TTC549 (cell line): Measurements from ENCODE around the gene CACNA1F.
A peak's percentile ranks its signal among the peaks of the same experiment; 100 is the strongest.

Experiments used
- FAIRE-seq: peaks from 2 replicates; lab custom pipeline; 2012; peaks lifted over from hg19 to GRCh38; lab: Jason Lieb, UNC

Gene CACNA1F

DNA sequence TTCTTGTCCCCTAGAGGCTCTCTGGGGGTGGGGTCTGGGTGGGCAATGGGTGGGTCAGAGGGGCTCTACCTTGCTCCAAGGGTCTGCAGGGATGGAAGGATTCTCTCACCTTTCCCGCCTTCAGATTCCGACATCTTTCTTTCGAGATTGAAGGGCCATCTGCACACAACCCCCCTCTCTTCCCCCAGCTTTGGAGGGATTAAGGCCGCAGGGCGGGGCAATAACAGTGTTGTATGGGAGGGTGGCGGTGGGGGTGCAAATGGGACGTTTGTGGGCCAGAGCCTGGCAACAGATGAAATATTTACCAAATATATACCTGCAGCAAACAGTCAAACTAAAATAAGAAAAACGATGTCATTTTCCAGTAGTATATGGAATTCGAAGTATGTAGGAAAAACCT is at the start of gene CACNA1F:
Gene CACNA1F, minus strand, starts transcription at position 165 of the 400 bp plus-strand sequence. Its CDS starts 31 bp downstream, at position 134.
- no peak for FAIRE-seq

DNA sequence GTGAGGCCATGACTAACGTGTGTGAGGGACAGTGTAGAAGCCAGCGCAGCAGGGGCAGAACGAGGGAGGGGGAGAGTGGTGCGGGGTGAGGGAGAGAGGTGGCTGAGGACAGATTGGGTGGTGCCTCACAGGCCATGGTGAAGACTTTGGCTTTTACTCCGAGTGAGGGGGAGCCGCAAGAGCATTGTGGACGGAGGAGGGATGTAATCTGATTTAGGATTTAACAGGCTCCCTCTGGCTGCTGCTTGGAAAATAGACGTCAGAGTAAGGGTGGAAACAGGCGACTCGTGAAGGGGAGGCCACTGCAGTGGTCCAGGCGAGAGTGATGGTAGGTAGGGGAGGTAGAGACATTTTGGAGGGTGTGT is 49.5 kb upstream of the CACNA1F start:
- no peak for FAIRE-seq

DNA sequence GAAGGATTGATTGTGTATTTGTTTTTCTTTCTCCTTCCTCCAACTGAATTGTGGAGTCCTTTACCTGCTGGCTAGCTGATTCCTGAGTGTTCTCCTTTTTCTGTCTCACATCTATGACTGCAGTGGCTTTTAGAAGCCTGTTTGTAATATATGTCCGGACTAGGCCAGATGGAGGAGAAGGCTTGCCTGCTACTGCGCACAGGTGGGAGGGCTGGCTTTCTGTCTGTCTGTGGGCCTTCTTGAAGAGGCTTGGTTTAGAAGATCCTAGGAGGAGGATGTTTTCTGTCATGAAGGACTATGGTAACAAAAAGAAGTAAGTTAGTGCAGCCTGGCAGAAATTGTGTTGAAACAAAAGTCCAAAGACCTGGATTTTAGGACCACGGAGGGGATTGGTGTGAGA is 44.9 kb upstream of the CACNA1F start:
- no peak for FAIRE-seq

DNA sequence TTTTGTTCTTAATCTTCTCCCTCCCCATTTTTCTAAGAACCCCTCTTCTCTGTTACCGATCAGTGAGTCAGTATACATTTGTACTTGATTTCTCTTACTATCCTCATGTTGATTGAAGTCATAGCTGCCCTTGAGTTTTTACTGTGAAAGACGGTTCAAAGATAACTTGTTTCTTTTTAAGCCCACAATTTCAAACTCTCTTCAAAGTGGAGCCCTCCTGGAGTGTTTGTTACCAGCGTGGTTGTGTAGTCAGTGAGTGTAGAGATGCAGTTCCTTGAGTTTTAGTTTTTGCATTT is 44.3 kb upstream of the CACNA1F start:
- no peak for FAIRE-seq

DNA sequence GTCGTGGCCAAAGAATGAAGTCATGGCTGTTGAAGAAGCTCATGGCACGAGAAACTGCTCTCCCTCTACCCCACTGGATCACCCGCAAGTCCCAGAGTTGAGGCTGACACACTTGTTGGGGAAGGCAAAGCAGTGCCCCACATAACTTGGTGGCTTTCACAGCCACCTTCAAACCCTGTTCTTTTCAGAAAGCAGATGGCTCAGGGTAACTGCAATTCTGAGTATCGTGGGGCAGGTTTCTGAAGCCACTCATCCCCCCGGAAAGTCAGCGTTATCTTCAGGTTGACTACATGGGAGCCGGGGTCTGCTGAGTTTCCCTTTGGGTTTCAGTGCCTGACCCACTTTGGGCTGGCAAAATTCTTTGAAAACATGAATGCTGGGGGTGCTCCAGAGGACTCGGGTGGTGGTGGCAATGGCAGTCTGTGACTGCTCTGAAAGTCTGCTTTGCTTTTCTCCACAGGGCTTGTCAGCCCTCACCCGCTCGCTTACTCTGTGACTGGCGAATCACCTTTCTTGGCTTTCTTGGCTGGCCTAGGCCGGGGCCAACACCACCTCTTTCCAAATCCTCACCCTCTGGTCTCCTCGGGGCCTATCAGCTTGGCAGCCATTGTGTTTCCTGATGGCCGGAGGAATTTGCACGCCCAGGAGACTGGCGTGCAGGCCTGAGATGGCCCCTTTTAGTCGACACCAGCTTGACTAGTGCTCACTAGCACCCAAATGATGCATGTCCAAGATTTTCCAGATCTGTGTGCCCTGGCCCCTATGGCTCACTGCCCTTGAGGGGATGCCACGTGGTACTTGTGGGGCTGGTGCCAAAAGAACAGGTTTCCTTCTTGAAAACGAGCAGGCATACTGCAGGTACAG is 43.8 kb upstream of the CACNA1F start:
- no peak for FAIRE-seq

DNA sequence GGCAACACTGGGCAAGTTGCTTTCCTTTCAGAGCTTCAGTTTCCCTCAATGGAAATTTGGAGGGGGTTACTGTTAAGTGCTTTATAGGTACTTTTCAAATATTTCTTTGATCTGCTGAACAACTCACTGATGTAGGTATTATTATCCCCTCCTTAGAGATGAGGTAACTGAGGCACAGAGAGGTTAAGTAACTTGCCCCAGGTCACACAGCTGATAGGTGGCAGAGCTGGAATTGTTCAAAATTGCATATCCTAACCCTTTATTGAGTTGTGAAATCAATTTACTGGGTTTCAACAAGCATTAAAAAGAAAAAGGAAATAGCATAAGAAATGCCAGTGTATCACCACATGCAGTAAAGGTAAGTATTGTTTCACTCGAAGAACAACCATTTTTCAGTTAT is 43.1 kb upstream of the CACNA1F start:
- FAIRE-seq, result no peak

DNA sequence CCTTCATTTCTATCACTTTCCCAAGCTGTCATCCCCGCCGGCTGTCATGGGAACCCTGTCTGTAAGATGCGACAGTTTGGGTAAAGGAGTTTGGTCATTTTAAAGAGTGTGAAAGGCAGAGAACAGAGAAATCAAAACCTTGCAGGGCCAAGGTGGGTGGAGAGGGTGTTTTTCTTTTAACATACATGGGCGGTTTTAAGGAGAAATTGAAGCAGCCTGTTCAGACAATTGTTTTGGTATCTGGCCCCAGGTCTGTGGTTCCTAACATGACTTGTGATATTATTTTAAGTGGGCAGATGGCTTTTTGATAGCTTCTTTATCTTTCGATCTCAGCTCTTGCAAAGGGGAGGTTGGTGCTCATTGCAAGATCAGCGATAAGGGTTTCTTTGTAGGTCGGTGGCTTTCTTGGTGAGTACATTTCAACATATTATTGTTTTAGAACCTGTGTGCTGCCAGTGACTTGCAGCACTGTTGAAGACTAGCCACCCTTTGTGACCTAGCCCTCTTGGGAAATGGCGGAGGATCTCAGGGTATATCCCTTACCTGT is 40.1 kb upstream of the CACNA1F start:
- no peak for FAIRE-seq

DNA sequence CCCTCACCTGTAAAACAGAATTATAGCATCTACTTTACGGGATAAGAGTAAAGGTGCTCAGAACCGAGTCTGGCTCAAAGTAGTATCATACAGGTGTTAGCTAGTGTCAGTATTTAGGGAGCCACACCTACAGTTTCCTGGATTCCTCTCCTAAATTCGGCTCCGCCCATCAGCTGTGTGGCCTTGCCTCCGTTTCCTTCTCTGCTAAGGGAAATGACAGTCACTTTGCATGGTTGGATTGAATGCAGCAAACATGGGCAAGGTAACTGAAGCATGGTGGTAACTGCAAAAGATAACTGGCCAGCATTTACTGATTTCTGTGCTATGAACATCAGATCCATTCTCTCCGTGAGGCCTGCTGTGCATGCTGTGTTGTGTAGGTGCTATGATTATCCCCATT is 39.3 kb upstream of the CACNA1F start:
- FAIRE-seq, result no peak

DNA sequence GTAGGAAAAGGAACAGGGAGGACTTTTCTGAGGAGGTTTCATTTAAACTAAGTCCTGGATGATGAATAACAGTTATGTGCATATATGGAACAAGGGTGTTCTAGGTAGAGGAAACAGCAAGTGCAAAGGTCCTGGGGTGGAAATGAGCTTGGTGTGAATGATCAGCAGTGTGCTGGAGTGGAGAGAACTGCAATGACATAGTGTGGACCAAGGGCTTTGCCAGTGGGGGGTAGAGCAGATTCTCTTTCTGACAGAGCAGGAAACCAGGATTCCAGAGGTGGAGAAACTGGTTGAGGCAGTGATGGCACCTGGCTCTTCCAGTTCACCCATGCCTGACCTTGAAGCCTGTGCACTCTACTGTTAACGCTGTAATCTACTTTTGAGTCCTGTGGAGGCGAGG is 38.2 kb upstream of the CACNA1F start:
- FAIRE-seq, result no peak

DNA sequence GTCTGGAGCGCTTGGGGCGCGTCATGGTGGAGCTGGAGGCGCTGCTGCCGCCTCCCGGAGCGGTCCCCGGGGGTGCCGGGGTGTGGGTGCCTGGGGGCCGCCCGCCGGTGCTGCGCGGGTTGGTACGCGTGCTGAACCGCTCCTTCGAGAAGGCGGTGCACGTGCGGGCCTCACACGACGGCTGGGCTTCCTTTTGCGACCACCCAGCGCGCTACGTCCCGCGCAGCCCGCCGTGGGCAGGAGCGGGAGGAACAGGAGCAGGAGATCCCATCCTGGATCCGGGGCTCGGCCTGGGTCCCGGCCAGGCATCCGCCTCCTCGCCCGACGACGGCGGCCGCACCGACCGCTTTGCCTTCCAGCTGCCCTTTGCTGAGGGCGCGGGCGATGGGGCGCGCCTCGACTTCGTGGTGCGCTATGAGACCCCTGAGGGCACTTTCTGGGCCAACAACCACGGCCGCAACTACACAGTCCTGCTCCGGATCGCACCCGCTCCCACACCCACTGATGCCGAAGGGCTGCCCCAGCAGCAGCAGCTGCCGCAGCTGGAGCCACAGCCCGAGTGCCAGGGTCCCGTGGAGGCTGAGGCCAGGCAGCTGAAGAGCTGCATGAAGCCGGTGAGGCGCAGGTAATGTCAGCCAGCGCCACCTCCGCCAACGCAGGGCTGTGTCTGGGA is 37.2 kb upstream of the CACNA1F start:
- FAIRE-seq, result no peak

DNA sequence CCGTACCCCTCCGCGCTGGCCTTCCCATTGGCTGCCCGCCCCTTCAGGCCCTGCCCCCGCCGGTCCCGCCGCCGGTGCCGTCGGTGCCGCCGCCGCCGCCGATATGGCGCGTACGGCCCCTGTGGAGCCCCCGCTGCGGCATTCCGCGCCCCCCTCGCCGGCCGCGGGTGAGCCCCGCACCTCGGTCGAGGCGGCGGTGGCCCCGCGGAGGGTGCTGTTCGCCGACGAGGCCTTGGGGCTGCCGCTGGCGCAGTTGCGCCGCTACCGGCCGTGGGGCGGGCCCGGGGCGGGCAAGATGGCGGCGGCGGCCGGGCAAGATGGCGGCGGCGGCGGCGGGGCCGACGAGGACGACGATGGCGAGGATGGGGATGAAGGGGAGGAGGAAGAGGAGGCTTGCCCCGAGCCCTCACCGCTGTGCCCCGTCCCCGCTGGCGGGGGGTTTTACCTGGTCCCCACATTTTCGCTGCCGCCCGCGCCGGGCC is 36.7 kb upstream of the CACNA1F start, which contains the start of gene PPP1R3F:
Gene PPP1R3F, plus strand, starts transcription at position 27 of the 482 bp plus-strand sequence. Its CDS starts 77 bp downstream, at position 104.
- FAIRE-seq, result no peak

DNA sequence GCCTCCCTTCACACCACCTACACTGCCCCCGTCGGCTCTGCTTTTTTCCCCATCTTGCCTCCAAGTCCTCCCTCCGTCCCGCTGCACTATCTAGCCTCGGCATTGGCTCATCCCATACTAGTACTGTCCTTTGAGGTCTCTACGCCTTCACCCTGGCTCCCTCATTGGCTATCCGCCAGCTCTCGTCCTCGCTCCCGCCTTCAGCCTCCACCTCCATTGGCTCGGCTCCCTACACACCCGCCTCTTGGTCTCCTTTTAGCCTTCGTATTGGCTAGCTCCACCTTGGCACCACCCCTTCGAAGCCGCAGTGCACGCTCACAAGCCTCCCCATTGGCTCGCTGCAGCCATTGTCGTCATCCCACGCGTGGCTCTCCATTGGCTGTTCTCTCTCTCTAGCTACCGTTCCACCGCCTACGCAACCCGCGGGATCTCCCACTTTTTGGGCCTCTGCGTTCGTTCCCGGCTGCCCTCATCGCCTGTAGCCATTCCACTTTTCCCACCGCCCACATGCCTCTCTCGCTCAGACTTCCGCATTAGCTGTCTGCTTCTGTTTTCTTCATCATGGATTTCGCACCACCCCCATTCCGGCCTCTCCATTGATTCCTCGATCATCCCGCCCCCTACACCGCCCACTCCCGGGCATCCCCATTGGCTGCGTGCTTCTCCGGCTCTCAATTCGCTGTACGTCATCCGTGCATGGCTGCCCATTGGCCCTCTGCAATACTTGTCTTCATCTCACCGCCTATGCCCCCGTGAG is 36.0 kb upstream of the CACNA1F start:
- FAIRE-seq, result peak; percentile 90

DNA sequence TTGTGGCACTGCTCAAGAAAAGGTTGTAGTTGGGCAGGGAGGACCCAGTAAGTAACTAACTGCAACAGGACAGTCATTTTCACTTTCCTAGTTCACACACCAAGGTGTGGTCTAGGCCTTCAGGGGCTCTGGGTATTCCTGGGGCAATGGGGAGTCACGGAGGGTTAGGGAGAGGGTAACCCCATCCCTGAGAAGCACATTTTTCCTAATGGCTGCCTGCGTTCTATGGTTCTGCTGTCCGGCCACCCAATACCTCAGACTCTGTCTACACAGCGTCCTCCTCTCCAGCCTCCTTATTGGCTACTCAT is 35.5 kb upstream of the CACNA1F start:
- no peak for FAIRE-seq

DNA sequence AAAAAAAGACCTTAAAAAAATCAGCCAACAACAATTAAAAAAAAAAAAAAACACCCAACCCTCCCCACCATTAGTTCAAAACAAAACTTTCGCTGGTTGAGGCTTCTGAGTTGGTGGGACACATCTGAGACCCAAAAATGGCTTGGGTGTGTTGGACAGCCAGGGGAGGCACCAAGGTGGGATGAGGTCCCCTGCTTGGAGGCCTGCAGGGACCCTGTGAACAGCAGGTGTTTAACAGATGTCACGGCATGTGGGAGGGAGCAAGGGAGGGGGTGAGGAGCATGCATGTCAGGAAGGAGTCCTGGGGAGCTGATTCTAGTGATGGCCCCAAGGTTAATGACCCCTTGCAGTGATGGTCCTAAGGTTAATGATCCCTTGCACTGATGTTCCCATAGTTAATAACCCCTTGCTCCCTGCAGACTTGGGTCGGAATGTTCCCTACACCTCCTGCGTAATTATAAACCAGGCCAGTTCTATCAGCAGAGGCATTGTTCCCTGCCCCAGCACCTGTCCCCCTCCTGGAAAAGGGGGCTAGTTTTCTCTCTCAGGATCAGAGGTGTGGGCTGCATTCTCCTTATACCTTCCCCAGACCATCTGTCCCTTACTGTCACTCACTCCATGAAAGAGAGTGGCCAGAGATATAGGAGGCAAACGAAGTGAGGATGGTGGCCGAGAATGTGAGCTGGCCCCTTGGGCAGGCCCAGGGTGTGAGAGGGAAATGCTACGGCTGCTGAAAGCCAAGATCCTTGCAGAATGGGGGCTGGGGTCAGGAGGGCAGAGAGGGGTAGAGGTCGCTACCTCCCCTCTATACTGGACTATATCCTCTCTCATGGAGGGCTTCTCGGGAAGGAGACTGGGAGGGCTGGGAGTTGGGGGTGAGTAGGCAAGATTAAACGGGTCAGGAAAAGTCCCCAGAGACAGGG is 33.6 kb upstream of the CACNA1F start:
- FAIRE-seq, result no peak

DNA sequence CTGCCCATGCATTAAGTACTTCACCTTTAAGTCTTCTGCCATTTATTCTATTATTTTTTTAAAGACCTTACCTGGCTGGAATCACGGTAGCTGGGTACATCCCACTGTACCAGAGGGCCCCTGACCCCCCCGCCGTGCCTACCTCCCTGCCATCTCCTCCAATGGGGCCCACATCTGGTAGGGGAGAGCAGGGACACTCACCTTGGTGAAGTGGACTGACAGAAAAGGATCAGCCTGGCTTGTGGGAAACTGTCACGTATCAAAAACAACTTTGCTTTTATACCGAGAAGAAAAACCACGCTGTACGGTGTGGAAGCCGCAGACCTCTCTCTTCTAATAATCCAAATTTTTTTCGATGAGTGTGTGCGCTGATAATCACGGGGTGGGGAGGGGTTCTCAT is 31.3 kb upstream of the CACNA1F start, which contains the start of gene FOXP3:
Gene FOXP3, minus strand, starts transcription at position 251 of the 400 bp plus-strand sequence. CDS start 6,205 bp downstream, outside the sequence.
- no peak for FAIRE-seq

DNA sequence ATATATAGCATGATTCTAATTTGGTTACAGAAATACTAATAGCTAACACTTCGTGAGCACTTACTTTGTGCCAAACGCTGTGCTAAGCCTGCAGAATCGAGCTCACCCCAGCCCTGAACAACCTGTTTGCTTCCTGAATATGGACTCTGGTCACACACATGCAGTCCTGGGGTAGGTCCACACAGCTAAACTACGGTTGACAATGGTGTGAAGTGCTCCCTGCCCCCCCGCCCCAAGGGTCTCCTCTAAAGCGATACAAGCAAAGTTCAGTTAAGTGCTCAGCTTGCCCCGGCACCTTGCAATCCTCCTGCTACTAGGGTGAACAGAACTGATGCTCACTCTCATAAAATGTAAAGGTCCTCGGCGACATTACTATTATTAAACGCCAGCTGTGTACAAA is 30.5 kb upstream of the CACNA1F start:
- FAIRE-seq, result no peak

DNA sequence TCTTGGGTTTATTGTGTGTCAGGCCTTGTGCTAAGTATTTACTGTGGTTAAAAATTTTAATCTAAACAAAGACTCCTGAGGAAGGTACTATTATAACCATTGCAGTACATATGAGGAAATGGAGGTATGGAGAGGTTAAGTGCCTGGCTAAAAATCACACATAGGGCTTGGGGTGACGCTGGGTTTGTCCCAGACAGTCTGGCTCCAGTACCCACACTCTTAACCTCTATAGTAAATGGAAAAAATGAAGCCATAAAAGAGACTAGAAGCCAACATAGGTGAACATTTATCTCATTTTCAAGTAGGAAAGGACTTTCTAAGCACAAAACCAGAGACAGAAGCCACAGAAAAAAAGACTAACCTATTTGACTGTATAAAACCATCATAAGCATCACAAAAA is 29.5 kb upstream of the CACNA1F start:
- no peak for FAIRE-seq

DNA sequence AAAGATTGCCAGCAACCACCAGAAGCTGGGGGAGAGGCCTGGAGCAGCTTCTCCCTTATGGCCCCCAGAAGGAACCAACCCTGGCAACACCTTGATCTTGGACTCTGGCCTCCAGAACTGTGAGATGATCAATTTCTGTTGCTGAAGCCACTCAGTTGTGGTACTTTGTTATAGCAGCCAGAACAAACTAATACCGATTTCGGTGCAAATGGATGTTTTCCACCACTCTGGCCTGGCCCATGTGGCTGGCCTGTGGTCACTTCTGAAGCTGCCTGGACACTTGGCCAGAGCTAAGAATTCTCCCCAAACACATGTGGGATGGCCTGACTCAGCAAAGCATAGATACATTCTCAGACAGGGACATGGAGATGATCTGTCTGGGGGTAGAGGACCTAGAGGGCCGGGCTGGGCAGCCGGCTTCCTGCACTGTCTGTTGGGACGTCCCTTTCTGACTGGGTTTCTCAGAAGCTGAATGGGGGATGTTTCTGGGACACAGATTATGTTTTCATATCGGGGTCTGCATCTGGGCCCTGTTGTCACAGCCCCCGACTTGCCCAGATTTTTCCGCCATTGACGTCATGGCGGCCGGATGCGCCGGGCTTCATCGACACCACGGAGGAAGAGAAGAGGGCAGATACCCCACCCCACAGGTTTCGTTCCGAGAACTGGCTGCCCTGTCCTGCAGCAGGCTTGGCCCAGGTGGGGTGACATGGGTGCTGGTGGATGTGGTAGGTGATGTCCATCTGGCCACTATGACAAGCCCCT is 27.3 kb upstream of the CACNA1F start:
- no peak for FAIRE-seq

DNA sequence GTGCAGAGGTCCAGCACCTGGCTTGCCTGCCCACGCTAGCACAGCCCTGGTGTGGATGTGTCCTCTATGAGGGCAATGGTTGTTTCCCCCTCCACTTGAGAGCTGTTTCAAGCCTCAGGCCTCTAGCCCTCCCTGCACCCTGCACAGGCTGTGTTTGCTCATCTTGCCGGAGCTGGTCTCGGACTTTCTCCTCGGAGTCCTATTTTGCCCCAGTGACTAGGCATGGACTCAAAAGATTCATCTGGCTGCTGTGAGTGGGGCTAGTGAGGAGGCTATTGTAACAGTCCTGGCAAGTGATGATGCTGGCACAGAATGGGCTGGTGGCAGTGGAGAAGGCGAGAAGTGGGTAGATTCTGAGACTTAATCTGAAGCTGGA is 25.6 kb upstream of the CACNA1F start:
- FAIRE-seq, result no peak

DNA sequence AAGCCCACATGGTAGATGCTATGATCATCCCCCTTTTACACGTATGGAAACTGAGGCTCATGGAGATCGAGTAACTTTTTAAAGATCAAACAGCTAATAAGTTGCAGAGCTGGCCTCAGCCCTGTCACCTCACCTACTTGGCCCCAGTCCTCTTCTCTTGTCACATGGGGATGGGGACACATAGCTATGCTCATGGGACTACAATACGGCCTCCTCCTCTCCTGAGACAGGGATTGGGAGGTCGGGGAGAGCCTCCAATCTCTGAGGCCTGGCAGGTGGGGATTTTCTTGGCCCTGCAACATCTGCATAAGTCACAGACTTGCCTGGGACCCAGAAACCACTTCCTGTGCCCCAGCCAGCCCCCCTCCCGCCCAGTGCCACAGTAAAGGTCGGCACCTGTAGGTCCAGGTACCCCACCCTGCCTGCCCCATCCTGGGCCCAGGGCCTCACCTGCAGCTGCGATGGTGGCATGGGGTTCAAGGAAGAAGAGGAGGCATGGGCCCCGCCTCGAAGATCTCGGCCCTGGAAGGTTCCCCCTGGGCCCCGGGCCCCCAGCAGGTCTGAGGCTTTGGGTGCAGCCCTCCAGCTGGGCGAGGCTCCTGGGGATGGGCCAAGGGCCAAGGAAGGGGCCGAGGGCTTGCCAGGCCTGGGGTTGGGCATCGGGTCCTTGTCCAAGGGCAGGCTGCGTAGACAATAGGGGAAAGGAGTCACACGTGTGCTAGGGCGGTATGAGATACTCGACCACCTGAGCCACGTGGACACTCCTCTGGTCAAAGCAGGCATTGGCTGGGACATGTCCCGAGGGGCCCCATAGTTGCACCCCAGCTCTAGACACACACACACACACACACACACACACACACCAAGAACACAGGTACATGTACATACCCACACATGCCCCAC is 25.0 kb upstream of the CACNA1F start:
- FAIRE-seq, result no peak
